Right forelimb (tissue), 1 donor: Measurements from ENCODE around the gene JPH2.

Experiments used
- DNase-seq: peaks from one replicate; pipeline ENCODE4 v3.0.0-alpha.2; 2018

Gene JPH2

DNA sequence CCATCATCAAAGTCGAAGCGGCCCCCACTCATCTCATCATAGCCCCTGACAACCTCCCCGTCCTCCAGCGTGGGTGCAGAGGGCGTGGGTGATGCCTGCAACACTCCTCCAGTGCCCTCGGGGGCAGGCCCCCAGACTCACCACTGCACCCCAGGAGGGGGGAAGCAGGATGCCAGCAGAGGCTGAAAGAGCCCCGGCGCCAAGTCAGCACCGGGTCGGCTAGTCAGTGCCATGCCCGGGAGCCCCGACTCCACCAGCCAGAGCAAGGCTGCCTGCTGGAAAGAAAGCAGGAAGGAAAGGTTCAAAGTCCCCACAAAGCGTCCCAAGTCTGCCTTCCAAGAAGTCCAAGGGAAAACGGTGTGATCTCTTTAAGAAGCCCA lies 324 bp downstream of the JPH2 start:
- no peak for DNase-seq

DNA sequence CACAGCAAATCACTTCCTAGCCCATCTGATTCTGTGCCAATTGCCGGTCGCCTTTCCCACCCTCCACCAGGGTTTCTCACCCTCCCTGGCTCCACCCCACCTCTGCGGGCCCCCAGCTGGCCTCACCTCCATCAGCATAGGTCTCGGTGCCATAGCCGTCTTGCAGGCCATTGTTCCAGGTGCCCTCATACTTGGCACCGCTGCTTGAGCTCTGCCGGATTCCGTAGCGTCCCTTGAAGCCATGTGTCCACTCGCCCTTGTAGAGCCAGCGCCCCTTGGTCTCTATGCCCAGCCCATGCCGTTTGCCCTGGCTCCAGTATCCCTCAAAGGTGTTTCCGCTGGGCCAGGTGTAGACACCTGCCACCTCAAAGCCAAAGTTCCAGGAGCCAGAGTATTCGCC lies 787 bp downstream of the JPH2 start:
- DNase-seq: no peak

DNA sequence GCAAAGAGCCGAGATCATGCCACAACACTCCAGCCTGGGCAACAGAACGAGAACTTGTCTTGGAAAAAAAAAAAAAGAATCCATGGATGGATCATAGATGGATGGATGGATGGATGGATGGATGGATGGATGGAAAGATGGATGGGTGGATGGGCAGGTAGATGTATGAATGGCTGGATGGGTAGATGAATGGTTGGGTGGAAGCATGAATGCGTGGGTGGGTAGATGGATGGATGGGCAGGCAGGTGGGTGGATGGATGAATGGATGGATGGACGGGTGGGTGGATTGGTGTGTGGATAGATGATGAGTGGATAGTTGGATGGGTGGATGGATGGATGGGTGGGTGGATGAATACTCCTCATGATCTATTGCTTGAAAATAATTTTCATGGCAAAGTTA lies 1.4 kb downstream of the JPH2 start:
- no peak for DNase-seq

DNA sequence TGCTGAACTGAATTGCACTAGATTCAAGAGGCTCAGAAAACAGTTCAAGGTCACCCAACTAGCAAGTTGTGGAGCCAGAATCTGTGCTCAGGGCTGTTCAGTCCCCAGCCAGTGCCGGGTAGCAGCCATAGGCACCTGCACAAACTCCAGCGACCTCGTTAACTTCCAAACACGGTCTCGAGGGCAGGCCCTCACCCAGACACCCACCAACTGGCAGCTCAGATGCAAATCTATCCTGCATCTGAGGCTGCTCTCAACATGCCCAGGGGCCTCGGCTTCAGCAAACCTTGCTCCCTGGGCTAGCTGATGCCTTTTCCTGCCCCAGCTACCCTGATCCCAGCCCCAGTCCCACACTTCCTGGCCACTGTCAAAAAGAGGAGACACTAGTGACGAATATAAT lies 3.7 kb downstream of the JPH2 start:
- no peak for DNase-seq

DNA sequence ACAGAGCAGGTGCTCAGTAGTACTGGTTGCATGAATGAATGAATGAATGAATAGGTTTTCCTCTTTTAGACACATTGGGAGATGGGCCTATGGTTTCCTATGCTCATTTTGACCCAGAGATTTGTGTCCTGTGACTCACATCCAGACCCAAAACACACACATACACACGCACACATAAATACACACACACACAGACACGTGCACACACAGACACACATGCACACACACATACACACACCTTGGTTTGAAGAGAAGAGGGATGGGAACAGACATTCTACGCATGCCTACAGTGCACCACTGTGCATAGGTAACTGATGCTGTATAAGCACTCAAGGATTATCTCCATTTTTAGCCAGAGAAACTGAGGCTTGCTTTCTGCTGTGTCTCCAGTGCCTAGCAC lies 4.1 kb downstream of the JPH2 start:
- no peak for DNase-seq

DNA sequence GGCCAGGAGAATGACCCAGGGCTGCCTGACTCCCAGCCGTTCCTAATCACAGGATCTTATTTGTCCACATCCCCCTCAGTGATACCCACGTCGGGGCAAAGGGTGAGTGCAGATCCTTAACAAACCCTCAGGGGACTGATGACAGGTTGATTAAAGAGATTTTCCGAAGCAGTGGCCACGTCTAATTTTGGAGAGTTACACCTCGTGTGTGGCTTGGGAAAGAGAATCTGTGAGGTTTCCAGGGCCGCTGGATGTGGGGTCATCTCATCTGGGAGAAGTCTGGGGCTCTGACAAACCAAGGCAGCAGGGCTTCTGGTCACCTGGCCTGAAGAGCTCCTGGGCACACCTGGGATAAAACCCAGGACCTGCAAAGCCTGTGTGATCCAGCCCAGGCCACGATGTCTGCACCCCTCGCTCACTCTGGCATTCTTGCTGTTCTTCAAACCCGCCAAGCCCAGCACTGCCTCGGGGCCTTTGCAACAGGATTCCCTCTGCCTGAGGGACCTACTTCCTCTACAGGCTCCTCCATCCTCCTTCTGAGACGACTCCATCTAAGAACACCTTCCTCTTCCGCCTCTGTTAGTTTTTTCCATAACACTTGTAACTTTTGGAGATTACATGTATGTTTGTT lies 4.7 kb downstream of the JPH2 start:
- DNase-seq: no peak

DNA sequence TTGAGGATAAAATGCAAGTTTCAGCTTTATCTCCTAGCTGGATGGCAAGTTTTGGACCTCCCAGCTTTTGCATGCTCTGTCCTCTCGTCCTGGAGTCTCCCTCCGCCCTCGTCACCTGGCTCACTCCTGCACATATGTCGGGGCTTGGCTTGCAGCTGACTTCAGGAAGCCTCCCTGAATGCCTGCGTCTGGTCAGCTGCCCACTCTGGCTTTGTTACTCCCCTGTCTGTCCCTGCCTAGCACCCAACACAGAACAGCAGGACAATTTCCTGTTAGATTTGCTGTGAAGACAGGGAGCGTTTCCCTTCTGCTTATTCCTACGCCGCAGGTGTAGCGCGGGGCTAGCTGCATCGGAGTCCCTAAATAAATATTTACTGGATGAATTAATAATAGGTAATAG lies 5.4 kb downstream of the JPH2 start:
- DNase-seq: no peak

DNA sequence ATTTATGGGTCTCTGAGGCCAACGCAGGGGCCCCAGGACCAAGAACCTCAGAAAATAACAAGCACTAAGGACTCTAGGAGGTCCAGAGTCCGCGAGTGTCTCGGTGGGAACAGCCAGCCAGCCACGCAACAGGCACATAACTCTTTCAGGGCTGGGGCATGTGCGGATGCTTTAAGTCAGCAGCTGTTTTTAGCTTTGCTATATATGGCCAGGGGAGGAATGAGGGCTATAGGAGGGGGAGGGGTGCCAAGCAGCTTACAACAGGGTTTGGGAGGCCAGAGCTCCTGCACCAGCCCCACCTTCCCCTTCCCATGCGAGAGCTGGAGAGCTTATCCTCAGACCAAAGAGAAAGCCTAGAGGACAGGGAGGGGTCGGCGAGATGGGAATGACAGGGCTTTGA lies 6.2 kb downstream of the JPH2 start:
- peak; percentile 64 for DNase-seq

DNA sequence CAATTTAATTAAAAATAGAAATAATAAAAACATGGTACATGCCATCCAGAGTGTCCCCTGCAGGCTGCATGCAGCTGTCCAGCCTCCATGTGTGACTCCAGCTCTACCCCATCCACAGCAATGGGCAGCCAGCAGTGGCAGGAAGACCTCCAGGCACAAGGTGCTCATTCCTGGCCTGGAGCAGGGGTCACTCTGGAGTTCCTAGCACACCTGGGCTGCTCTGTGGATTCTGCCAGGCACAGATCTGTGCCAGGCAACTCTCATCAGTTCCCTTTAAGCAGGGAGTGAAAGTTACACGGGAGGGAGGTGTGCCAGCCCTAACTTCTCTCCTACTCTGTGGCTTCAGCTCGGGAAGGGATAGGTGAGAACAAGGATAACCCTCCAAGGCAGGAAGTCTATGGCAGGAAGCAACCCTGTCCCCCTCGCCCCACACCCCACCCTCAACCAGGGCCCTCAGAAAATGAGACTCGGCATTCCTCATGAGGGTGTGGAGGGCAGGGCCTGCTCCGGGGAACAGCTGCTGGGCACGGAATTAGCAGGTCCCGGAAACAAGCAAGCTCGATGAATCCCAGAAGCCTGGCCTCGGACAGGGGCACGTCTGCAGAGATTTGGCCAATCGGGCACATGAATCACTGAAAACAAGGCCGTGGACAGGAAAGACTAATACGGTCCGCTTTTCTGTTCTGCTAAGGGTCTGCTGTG lies 10.0 kb downstream of the JPH2 start:
- DNase-seq: peak; percentile 66

DNA sequence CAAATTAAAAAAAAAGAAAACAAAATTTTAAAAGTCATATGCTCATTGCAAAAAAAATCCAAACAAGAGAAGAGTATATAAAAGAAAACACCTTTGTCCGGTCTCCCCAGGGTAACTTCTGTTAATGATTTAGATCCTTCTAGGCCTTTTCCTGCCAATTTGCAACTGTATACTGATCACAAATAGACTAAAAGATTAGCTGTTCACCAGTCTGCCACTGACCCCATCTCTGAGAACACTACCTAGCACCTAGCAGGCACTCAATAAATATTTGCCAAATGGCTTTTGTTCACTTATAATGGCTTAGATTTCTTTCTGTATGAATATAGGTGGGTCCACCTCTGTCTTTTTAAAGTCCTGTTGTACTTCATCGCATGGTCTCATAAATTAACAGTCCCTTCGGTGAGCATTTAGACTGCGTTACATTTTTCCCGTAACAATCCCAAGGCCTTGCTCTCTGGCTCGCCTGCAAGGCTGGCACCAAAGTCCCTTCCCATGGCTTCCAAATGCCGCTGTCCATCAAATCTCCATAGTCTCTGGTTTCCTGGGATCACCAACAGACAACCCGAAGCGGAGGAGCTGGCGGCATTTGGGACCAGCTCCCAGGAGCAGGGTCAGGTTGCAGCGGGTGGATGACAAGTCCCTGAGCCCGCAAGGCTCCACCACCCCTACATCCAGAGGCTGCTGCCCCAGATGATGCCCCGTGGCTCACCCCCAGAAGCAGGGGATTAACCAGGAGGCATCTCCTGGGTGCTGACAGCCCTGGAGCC lies 11.8 kb downstream of the JPH2 start:
- DNase-seq: peak; percentile 69

DNA sequence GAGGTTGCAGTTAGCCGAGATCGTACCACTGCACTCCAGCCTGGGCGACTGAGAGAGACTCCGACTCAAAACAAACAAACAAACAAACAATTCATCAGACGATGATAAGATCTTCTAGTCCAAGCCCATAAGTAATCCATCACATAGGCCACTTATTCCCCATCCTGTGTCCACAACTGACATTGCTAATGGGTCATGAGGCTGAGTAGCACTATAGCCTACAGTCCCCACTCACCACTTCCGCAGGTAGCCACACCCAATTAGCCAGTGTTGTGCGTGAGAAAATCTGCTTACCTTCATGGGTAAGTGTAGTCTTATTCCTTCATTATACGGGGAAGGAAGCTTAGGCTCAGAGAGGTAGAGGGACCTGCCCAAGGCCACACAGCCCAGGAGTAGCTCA lies 13.1 kb downstream of the JPH2 start:
- no peak for DNase-seq

DNA sequence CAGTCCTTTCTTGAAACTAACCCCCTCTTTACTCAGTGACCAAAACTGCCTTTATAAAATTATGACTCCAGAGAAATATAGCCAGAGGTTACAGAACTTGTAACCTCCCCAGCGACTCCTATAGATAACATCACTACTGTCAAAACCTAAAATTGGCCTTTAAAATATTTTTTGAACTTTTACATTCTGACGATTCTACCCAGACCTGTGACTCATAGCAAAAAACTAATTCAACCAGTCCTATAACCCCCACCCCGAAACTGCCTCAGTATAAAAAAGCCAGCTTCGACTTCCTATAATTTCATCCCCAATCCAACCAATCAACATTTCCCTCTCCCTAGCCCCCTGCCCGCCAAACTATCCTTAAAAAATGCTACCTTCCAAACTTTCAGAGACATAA lies 13.9 kb downstream of the JPH2 start:
- no peak for DNase-seq

DNA sequence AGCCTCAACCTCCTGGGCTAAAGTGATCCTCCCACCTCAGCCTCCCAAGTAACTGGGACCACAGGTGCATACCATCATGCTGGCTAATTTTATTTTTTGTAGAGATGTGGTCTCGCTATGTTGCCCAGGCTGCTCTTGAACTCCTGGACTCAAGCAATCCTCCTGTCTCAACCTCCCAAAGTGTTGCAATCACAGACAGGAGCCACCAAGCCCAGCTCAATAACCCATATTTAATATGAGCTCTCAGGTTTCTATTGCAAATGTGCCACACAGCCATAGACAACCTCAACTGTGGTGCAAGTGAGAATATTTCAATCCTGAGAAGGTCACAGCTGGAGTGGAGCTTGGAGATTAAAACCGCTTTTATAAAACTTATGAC lies 14.4 kb downstream of the JPH2 start:
- DNase-seq: no peak

DNA sequence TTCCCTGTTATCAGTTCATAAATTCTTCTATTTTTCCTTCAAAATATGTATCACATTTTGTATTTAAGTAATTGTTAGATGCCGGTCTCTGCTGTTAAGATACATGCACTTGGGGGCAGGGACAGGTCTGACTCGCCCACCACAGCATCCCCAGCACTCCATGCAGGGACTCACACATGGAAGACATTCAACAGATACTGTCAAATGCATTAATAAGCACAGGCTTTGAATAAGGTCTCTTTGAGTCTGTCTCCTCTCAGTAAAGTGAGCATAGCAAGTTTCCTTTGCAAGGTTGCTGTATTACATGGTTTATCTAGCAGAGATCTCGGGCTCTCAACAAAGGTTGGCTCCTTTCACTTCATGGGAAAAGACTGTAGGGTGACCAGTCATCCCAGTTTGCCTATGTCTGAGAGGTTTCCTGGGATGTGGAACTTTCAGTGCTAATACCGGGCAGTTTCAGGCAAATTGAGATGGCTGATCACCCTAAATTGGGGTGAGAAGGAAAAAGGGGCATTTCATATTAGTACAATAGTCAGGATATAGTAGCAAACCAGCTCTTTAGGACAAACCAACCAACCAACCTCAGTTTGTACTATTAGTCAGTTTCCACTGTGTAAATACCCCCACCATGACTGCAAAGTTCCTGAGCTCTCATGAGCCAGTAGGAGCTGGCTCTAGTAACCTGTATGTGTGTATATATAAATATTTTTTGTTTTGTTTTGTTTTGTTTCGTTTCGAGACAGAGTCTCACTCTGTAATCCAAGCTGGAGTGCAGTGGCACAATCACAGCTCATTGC lies 15.0 kb downstream of the JPH2 start:
- DNase-seq: no peak

DNA sequence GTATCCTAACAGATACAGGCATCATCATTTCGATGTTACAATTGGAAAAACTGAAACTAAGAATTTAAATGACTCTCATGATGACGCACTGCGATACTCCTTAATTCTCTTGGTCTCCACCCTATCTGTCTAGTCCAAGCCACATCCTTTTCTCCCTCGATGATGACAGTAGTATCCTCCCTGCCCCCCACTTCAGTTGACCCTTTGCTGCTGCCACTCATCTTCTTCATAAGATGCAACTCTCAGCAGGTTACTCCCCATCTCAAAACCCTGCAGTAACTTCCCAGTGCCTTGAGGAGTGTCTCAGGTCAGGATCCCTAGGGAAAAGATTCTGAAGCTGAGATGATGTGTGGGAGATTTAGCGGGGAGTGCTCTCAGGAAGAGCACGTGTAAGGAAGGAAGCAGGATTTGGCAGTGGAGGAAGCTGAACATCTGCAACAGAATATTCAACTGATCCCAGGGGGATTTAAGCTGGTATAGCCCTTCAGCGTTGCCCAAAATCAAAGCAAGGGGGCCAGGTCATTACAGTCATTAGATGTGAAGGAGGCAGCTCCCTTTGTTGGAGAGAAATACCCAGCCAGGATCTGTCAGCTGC lies 16.1 kb downstream of the JPH2 start:
- DNase-seq: no peak

DNA sequence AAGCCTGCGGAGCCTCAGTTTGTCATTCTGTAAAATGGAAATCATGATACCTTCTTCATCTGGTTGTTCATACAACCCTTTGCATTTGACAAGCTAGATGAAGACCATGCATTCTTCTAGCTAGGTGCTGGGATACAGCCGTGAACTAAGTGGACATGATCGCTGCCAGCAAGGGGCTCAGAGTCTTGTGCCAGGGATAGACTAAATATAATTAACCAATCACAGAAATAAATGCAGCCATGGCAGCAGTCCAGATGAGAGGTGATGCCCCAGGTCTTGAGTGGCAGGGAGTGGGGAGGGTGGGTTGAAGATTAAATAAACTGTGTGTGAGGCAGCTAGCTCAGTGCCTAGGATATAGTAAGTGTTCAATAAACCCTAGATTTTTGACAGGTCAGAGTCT lies 19.3 kb downstream of the JPH2 start:
- no peak for DNase-seq

DNA sequence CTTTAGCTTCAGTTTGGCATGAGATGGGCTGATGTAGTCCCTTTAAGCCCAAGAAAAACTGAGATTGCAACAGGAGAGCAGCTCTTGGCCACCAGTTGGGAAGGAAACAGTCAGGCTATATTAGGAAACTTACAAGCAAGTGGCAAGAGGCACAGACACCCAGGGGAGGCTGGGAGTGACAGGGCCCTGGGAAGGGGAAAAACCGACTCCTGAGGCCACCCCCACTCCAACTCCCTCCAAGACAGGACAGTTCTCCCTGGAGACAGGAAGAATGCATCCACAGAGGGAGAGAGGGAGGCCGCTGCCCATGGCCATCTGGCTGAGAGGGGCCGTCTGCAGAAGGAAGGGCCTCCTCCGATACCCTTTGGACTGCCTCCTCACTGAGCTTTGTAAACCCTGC lies 20.5 kb downstream of the JPH2 start:
- DNase-seq: no peak

DNA sequence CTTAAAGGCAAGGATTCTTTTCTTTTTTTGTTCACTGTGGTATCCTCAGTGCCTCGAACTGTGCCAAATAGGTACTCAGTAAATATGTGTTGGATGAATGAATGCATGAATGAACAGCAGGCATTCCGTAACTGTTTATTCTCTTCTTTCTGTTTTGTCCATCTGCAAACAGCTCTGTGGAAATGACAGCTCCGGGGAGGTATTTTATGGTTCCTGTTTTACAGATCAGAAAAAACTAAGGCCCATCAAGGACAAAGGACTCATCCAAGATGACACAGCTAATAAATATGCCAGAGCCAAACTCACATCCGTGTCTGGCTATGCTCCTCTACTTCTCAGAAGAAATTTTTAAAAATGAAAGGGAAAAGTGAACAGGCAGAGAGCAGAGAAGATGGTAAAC lies 21.0 kb downstream of the JPH2 start:
- no peak for DNase-seq

DNA sequence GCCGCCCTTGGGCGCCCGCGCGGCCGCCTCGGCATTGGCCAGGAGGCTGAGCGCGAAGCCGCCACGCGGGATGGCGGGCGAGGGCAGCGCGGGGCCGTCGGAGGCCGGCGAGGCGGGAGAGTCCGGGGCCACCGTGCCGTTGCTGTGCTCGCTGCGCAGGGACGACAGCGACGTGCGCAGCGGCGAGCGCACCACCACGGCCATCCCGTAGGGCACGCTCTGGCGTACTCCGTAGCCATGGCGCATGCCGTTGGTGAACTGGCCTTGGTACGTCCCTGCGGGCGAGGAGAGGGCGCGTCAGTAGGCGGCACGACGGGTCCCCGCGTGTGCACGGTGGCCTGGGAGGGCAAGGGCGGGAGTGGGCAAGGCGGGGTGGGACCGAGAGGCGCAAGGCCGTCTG lies 26.9 kb downstream of the JPH2 start:
- DNase-seq: no peak

DNA sequence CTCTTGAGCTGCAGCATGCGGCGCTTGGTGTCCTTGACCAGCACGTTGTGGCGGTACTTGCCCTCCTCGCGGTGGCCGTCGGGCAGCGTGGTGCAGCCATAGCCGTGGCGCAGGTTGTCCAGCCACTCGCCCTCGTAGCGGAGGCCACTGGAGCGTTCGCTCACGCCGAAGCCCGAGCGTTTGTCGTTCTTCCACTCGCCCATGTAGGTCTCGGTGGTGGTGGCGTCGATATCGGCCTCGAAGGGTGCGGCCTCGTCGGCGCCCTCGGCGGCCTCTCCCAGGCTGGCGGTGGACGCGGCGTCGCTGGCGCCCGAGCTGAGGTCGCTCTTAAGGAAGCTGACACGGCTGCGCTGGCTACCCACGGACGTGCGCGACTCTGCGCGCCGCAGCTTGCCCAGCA lies 27.3 kb downstream of the JPH2 start:
- DNase-seq: no peak

DNA sequence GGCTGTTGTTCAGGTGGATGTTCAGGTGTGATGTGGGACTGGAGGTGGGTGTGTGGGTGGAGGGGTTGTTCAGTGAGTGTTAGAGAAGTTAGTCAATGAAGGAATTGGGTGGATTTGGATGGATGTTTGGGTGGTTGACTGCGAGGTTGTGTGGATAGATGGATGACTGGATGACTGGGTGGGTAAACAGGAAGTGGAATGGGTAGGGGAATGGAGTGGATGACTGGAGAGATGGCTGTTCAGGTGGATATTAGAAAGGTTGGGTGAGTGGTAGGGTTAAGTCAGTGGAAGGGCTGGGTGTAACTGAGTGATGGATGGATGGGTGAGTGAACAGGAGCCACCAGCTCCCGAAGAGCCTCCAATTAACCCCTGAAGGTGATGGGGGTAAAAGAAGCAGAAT lies 27.9 kb downstream of the JPH2 start:
- no peak for DNase-seq

DNA sequence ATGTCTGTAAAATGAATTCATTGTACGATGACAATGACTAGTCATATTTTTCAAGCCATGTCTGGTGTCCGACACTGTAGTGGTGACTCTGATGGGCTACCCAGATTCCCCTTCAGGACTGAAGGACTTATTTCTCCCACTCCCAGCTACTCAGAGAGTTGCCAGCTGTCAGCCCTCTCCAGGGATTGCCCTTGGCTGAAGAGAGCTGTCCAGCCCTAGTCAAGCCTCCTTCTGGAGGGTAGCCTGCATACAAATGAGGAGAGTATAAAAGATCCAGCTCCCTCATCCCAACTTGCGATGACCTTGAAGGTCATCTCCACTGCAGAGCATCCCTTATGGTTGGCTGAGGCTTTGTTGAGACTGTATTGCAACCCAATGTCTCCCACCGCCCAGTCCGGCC lies 29.9 kb downstream of the JPH2 start:
- DNase-seq: no peak

DNA sequence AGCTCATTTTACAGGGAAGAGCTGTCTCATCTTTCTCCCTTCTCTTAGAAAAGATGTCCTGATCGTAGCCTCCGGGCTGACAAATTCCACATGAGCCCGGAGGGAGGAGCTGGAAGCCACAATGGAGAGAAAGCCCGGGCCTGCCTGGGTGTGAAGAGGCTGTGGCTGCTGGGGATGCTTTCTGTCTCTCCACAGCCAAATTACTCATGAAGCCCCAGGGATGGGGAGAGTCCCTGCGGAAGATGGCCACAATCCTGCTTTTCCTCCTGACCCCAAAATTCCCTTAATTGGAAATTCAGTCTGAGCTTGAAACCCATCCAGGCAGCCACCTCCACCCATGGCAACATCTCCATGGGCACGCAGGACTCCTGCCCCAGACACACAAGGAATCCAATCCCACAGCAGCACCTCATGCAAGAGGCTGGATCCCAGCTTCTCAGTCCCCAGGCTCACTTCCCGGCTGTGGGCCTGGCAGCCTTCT lies 32.4 kb downstream of the JPH2 start:
- no peak for DNase-seq
